BLaER1 treated with 17β-estradiol and CSF1 and Interleukin-3, amounts not matched to agents 10 nM and 100 nM (cell line): ENCODE data around the gene BABAM2.
A peak's percentile ranks its signal among the peaks of the same experiment; 100 is the strongest.
"Not testable (repeated sequence)": the region's sequence is repeated elsewhere in the genome, so short reads cannot be mapped to it uniquely, and the experiment has no call there.

Source experiments
- H3K27ac ChIP-seq, 11 experiments: shearing (Covaris generic); formaldehyde crosslinking; 2 replicates each; pipeline ENCODE4 v1.8.1; 2022
- H3K27me3 ChIP-seq, 11 experiments: shearing (Covaris generic); formaldehyde crosslinking; 2 replicates each; pipeline ENCODE4 v1.8.1; 2022
- H3K36me3 ChIP-seq, 11 experiments: shearing (Covaris generic); formaldehyde crosslinking; 2 replicates each; pipeline ENCODE4 v1.8.1; 2022
- H3K4me1 ChIP-seq, 10 experiments: shearing (Covaris generic); formaldehyde crosslinking; 2 replicates each; pipeline ENCODE4 v1.8.1; 2022
- H3K4me2 ChIP-seq, 11 experiments: shearing (Covaris generic); formaldehyde crosslinking; 2 replicates each; pipeline ENCODE4 v1.8.1; 2022
- H3K4me3 ChIP-seq, 10 experiments: shearing (Covaris generic); formaldehyde crosslinking; 2 replicates each; pipeline ENCODE4 v1.8.1; 2022
- H3K9ac ChIP-seq, 11 experiments: shearing (Covaris generic); formaldehyde crosslinking; 2 replicates each; pipeline ENCODE4 v1.8.1; 2022
- H3K9me3 ChIP-seq, 11 experiments: shearing (Covaris generic); formaldehyde crosslinking; replicated peaks in 1 of 11; 2 replicates each; pipeline ENCODE4 v1.8.1; 2022
- H4K20me1 ChIP-seq, 11 experiments: shearing (Covaris generic); formaldehyde crosslinking; 2 replicates each; pipeline ENCODE4 v1.8.1; 2022
- Cebpa-rat ChIP-seq, 11 experiments: shearing (Covaris generic); IDR thresholded peaks; 2 replicates each; pipeline ENCODE4 v1.8.1; 2022

The BABAM2 gene

GRCh38 chr2:27963472-27963871 lies 72.9 kb downstream of the BABAM2 start:
- 0 out of 22 replicates have a peak overlapping the region, but pooled peaks of 1 of the 11 experiments have one; percentile 17 for H3K4me2 ChIP-seq
- no peak overlapping the region; a peak in 1 of 22 replicates for H3K27ac ChIP-seq
- H3K9me3 ChIP-seq: peaks cover 37 to 56% (median 46%) of the 10 kb centered on the region in 11 experiments
- TF ChIP-seq Cebpa-rat (IDR thresholded peaks at IDR 0.05): no peak
- H3K9ac ChIP-seq: no peak overlapping the region
- H3K4me1 ChIP-seq: peaks cover 25 to 69% (median 38%) of the 10 kb centered on the region in 10 experiments
- no peaks in the 10 kb centered on the region for H3K27me3 ChIP-seq
- H3K36me3 ChIP-seq: peaks cover 17 to 42% (median 28%) of the 10 kb centered on the region in 11 experiments; a peak in 21 of 22 replicates
- no peaks in the 10 kb centered on the region for H4K20me1 ChIP-seq
- 0 out of 20 replicates have a peak overlapping the region, but pooled peaks of 1 of the 10 experiments have one; percentile 2 for H3K4me3 ChIP-seq

DNA sequence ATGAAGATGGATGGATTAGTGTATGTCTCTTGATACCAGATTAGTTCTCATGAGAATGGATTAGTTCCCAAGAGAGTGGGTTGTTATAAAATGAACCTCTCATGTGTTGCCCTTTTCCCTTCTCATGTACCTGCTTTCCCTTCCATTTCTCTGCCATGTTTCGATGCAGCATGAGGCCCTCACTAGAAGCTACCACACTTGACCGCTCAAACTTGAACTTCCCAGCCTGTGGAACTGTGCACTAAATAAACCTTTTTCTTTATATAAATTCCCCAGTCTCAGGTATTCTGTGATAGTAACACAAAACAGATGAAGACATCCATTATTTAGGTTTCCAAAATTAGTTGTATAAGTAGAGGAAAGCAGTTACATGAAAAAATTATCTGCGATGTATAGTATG lies 73.5 kb downstream of the BABAM2 start:
- H3K4me1 ChIP-seq: peaks cover 19 to 63% (median 32%) of the 10 kb centered on the region in 10 experiments
- no peaks in the 10 kb centered on the region for H3K27me3 ChIP-seq
- TF ChIP-seq Cebpa-rat (IDR thresholded peaks at IDR 0.05): no peak
- H3K9me3 ChIP-seq: peaks cover 43 to 62% (median 52%) of the 10 kb centered on the region in 11 experiments
- H3K4me3 ChIP-seq: no peak overlapping the region; a peak in 1 of 20 replicates
- H3K27ac ChIP-seq: no peak overlapping the region; a peak in 1 of 22 replicates
- H3K36me3 ChIP-seq: peaks cover 23 to 48% (median 34%) of the 10 kb centered on the region in 11 experiments; a peak in 21 of 22 replicates
- H3K9ac ChIP-seq: no peak overlapping the region
- H3K4me2 ChIP-seq: no peak overlapping the region
- H4K20me1 ChIP-seq: no peaks in the 10 kb centered on the region

DNA sequence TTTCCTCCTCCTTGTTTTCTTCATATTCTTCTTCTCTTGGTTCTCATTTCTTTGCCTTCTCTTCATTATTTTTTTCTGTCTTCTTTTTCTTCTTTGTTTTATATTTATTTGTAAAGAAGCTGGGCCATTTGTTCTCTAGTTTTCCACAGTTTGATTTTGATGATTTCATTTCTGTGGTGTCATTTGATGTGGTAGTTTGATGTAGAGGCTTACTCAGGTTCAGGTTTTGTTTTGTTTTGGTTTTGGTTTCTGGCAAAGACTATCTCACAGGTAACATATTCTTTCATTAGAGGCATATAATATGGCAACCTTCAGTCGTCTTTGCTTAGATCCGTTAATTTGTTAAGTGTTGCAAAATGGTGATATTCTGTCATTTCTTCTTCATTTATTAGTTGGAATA lies 75.3 kb downstream of the BABAM2 start:
- H4K20me1 ChIP-seq: no peaks in the 10 kb centered on the region
- H3K27me3 ChIP-seq: no peaks in the 10 kb centered on the region
- H3K36me3 ChIP-seq: peaks cover 27 to 58% (median 42%) of the 10 kb centered on the region in 11 experiments; a peak in 21 of 22 replicates
- TF ChIP-seq Cebpa-rat (IDR thresholded peaks at IDR 0.05): no peak
- H3K9ac ChIP-seq: no peak overlapping the region
- H3K4me3 ChIP-seq: no peak overlapping the region
- H3K4me1 ChIP-seq: peaks cover 2 to 46% (median 14%) of the 10 kb centered on the region in 10 experiments; a peak in 19 of 20 replicates
- H3K4me2 ChIP-seq: no peak overlapping the region; a peak in 1 of 22 replicates
- no peak overlapping the region for H3K27ac ChIP-seq
- peaks cover 52 to 74% (median 63%) of the 10 kb centered on the region in 11 experiments for H3K9me3 ChIP-seq

DNA sequence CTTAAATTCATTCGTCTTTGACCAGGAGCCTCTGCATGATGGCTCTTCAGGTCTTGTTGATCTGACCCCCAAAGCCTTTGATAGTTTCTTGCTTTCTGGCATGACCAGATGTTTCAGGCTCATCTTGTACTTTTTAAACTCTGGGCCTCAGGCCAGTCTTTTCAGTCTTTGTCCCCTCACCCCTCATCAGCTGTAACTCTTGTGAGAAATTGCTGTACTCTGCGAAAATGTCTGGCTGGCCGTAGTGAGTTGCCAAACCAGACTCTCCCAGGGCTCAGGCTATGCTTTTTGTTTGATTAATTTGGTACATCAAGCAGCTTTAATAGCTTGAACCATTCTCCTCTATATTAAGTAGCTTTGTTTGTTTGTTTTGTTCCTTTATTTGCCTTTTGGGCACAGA lies 75.9 kb downstream of the BABAM2 start:
- H3K4me2 ChIP-seq: peak overlapping the region in 3 of 11 experiments; percentile 12 to 43 (median 31); a peak in 5 of 22 replicates
- H3K27me3 ChIP-seq: no peaks in the 10 kb centered on the region
- TF ChIP-seq Cebpa-rat (IDR thresholded peaks at IDR 0.05): no peak
- H3K9ac ChIP-seq: no peak overlapping the region
- H4K20me1 ChIP-seq: no peaks in the 10 kb centered on the region
- H3K4me3 ChIP-seq: no peak overlapping the region
- H3K36me3 ChIP-seq: peaks cover 27 to 58% (median 42%) of the 10 kb centered on the region in 11 experiments; a peak in 21 of 22 replicates
- peak overlapping the region in 3 of 11 experiments; percentile 2 to 26 (median 3); a peak in 3 of 22 replicates for H3K27ac ChIP-seq
- H3K4me1 ChIP-seq: peaks cover 0 to 39% (median 8%) of the 10 kb centered on the region in 10 experiments; a peak in 11 of 20 replicates
- H3K9me3 ChIP-seq: peaks cover 52 to 74% (median 63%) of the 10 kb centered on the region in 11 experiments

- peaks cover 52 to 74% (median 62%) of the 10 kb centered on the region in 11 experiments for H3K9me3 ChIP-seq
- H3K4me3 ChIP-seq: no peak overlapping the region; a peak in 1 of 20 replicates
- 0 out of 22 replicates have a peak overlapping the region, but pooled peaks of 1 of the 11 experiments have one; percentile 26 for H3K27ac ChIP-seq
- H4K20me1 ChIP-seq: no peaks in the 10 kb centered on the region
- no peaks in the 10 kb centered on the region for H3K27me3 ChIP-seq
- no peak for TF ChIP-seq Cebpa-rat (IDR thresholded peaks at IDR 0.05)
- peaks cover 27 to 58% (median 42%) of the 10 kb centered on the region in 11 experiments; a peak in 21 of 22 replicates for H3K36me3 ChIP-seq
- peaks cover 0 to 33% (median 2%) of the 10 kb centered on the region in 10 experiments; a peak in 10 of 20 replicates for H3K4me1 ChIP-seq
- H3K9ac ChIP-seq: no peak overlapping the region
- peak overlapping the region in 3 of 11 experiments; percentile 12 to 31 (median 30); a peak in 3 of 22 replicates for H3K4me2 ChIP-seq
Measured at GRCh38 chr2:27967076-27967475, 76.5 kb downstream of the BABAM2 start.

DNA sequence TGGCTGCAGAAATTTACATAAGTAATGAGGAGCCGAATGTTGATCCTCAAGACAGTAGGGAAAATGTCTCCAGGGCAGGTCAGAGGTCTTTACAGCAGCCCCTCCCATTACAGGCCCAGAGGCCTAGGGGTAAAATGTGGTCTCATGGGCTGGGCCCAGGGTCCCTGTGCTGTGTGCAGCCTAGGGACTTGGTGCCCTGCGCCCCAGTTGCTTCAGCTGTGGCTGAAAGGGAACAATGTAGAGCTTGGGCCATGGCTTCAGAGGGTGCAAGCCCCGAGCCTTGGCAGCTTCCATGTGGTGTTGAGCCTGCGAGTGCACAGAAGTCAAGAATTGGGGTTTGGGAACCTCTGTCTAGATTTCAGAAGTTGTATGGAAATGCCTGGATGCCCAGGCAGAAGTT lies 77.5 kb downstream of the BABAM2 start:
- not testable (repeated sequence) for H3K9ac ChIP-seq
- H3K9me3 ChIP-seq: peaks cover 50 to 76% (median 60%) of the 10 kb centered on the region in 11 experiments

GRCh38 chr2:27968957-27969356 lies 78.4 kb downstream of the BABAM2 start:
- peaks cover 0 to 19% (median 0%) of the 10 kb centered on the region in 10 experiments; a peak in 5 of 20 replicates for H3K4me1 ChIP-seq

More for the DNA sequence above, 77.5 kb downstream of the BABAM2 start:
- H3K27me3 ChIP-seq, H3K4me2 ChIP-seq, H3K27ac ChIP-seq, H4K20me1 ChIP-seq: not testable (repeated sequence)
- peaks cover 27 to 57% (median 42%) of the 10 kb centered on the region in 11 experiments; a peak in 21 of 22 replicates for H3K36me3 ChIP-seq
- H3K4me3 ChIP-seq: peak overlapping the region in 4 of 10 experiments; percentile 24 to 38 (median 30); a peak in 8 of 20 replicates
- peaks cover 0 to 24% (median 0%) of the 10 kb centered on the region in 10 experiments; a peak in 6 of 20 replicates for H3K4me1 ChIP-seq

GRCh38 chr2:27972311-27972710 lies 81.8 kb downstream of the BABAM2 start:
- Histone ChIP-seq H3K9me3 (peaks cover 26 to 37% (median 29%) of the 10 kb centered on the region in 11 experiments), H3K27me3 (no peaks in the 10 kb centered on the region), H3K27ac (no peak overlapping the region; a peak in 1 of 22 replicates), H4K20me1 (no peaks in the 10 kb centered on the region), H3K9ac (no peak overlapping the region), H3K4me2 (no peak overlapping the region), H3K4me3 (no peak overlapping the region), H3K36me3 (peaks cover 18 to 35% (median 25%) of the 10 kb centered on the region in 11 experiments; a peak in 20 of 22 replicates), H3K4me1 (peaks cover 0 to 5% (median 0%) of the 10 kb centered on the region in 10 experiments; a peak in 4 of 20 replicates)
- TF ChIP-seq Cebpa-rat (IDR thresholded peaks at IDR 0.05): no peak

More at GRCh38 chr2:27968957-27969356, 78.4 kb downstream of the BABAM2 start:
- not testable (repeated sequence) for H3K4me2 ChIP-seq, H3K9ac ChIP-seq, H3K27ac ChIP-seq, H4K20me1 ChIP-seq, H3K27me3 ChIP-seq
- Histone ChIP-seq H3K4me3 (peak overlapping the region in 1 of 10 experiments; percentile 17; a peak in 2 of 20 replicates), H3K9me3 (peaks cover 43 to 70% (median 56%) of the 10 kb centered on the region in 11 experiments), H3K36me3 (peaks cover 25 to 48% (median 37%) of the 10 kb centered on the region in 11 experiments; a peak in 20 of 22 replicates)

- Histone ChIP-seq H3K4me1 (peaks cover 0 to 6% (median 0%) of the 10 kb centered on the region in 10 experiments; a peak in 1 of 20 replicates), H3K9me3 (peaks cover 15 to 35% (median 20%) of the 10 kb centered on the region in 11 experiments), H3K9ac (no peak overlapping the region), H3K4me3 (no peak overlapping the region), H3K27ac (no peak overlapping the region), H3K36me3 (peaks cover 8 to 22% (median 12%) of the 10 kb centered on the region in 11 experiments; a peak in 19 of 22 replicates), H3K4me2 (no peak overlapping the region), H4K20me1 (no peaks in the 10 kb centered on the region), H3K27me3 (no peaks in the 10 kb centered on the region)
- no peak for TF ChIP-seq Cebpa-rat (IDR thresholded peaks at IDR 0.05)
Measured at GRCh38 chr2:27973592-27973991, 83.1 kb downstream of the BABAM2 start.
